ENCODE results near the gene NXPH3.

The NXPH3 gene

DNA sequence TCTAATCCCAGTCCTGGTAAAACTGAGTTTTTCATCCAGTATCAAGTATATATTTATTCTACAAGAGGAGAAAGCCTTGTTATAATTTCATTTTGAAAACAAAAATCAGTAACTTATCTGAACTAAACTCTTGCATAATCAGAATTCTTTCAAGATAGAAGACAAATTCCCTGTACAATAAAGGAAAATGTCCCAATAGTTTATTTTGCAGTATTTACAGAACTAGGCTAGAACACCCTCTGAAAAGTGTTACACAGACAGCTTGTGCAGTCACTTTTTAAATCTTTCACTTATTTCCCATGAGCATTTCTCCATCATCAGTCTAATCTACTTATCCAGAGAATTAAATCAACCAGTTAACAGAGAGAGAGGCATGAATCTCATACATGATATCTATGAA, 53.8 kb downstream of the NXPH3 start:
- in situ Hi-C loops (cut with MboI; ENCODE audit: low sequenced_read_pairs, unreplicated experiment): no loop called here
- TF ChIP-seq, protein P1, sequence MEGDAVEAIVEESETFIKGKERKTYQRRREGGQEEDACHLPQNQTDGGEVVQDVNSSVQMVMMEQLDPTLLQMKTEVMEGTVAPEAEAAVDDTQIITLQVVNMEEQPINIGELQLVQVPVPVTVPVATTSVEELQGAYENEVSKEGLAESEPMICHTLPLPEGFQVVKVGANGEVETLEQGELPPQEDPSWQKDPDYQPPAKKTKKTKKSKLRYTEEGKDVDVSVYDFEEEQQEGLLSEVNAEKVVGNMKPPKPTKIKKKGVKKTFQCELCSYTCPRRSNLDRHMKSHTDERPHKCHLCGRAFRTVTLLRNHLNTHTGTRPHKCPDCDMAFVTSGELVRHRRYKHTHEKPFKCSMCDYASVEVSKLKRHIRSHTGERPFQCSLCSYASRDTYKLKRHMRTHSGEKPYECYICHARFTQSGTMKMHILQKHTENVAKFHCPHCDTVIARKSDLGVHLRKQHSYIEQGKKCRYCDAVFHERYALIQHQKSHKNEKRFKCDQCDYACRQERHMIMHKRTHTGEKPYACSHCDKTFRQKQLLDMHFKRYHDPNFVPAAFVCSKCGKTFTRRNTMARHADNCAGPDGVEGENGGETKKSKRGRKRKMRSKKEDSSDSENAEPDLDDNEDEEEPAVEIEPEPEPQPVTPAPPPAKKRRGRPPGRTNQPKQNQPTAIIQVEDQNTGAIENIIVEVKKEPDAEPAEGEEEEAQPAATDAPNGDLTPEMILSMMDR (IDR thresholded peaks at IDR 0.05; ENCODE audit: borderline replicate concordance, control extremely low read depth, extremely low read depth, insufficient read depth, missing control alignments): no peak
- DNase-seq (ENCODE audit: low spot score): no peak

DNA sequence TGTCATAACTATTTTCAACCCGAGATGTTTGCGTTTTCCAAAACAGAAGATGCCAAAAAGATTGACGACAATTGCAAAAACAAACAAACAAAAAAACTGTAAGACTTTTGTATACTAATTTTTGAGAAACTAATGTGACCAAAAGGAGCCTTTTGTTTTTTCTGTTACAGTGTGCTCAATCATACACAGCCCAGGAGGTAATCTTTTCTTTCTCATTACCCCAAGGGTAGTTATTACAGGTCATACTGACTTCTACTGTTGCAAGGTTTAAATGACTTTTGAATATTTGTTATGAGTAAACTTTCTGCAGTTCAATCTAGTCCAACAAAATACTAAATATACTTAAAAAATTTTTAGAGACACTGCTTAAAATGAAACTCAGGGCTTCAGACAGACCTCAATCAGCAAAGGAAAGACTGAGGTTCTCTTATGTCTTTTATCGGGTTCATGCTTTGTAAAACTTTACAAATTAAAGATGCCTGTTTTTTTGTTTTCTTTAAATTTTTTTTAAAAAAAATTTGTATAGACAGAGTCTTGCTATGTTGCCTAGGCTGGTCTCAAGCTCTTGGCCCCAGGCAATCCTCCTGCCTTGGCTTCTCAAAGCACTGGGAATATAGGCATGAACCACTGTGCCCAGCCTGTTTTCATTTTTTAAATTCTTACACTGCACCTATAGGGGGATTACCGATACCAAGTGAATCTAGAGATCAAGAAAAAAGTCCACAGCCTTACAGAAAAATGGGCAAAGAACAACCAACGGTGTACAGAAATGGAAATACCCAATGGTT, 54.6 kb downstream of the NXPH3 start:
- no peak for DNase-seq (ENCODE audit: low spot score)
- in situ Hi-C loops (cut with MboI; ENCODE audit: low sequenced_read_pairs, unreplicated experiment): no loop called here
- TF ChIP-seq, protein P1 (IDR thresholded peaks at IDR 0.05; ENCODE audit: borderline replicate concordance, control extremely low read depth, extremely low read depth, insufficient read depth, missing control alignments): no peak

DNA sequence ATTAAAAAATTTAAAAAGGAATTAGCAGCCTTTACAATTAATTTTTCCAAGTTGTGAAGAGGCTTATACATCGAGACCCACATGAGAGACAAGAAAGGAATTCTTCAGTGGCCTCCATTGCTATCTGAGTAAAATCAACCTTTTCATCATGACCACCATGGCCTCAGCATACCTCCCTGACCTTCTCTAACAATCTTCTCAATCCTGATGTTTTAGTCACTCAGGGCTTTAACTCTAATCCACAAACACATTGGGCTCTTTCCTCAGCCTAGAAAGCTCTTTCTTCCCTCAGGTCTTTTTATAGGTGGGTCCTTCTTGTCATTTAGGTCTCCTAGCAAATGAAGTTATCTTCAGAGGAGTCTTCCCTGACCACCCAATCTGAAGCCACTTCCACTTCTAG, 55.8 kb downstream of the NXPH3 start:
- in situ Hi-C loops (cut with MboI; ENCODE audit: low sequenced_read_pairs, unreplicated experiment): no loop called here
- TF ChIP-seq, protein P1 (IDR thresholded peaks at IDR 0.05; ENCODE audit: borderline replicate concordance, control extremely low read depth, extremely low read depth, insufficient read depth, missing control alignments): no peak
- DNase-seq (ENCODE audit: low spot score): no peak
